ENCODE data around the gene WDR81. TPM values are rescaled to one million over a fixed set of nuclear protein-coding genes. Genes with fewer than 3 reads are reported as not detected.

The WDR81 gene
- total RNA-seq, 4 donors from 2014 or later: 37.1 to 83.3 (median 59.2) TPM

GRCh38 chr17:1711804-1712203, 12.7 kb upstream of the WDR81 start:
- Histone ChIP-seq H3K27ac (peak overlapping the region in 3 of 4 donors; percentile 23 to 92 (median 92)), H3K4me1 (peaks cover 0 to 37% (median 11%) of the 10 kb centered on the region in 4 donors), H3K36me3 (peaks cover 0 to 35% (median 0%) of the 10 kb centered on the region in 3 donors), H3K9me3 (no peaks in the 10 kb centered on the region), H3K4me3 (no peak overlapping the region), H3K27me3 (no peaks in the 10 kb centered on the region)
- TF ChIP-seq POLR2A (IDR thresholded peaks at IDR 0.05) (no peak), CTCF (IDR thresholded peaks at IDR 0.05) (no peak)
- no peak for DNase-seq

GRCh38 chr17:1712271-1712670, 12.2 kb upstream of the WDR81 start:
- no peak for DNase-seq
- Histone ChIP-seq H3K4me3 (no peak overlapping the region), H3K4me1 (peaks cover 0 to 37% (median 11%) of the 10 kb centered on the region in 4 donors)

GRCh38 chr17:1713160-1713877, 11.2 kb upstream of the WDR81 start:
- Histone ChIP-seq H3K4me1 (peaks cover 0 to 45% (median 16%) of the 10 kb centered on the region in 4 donors), H3K4me3 (peak overlapping the region in 2 of 4 donors; percentile 75 to 93), H3K27me3 (no peaks in the 10 kb centered on the region), H3K36me3 (peaks cover 0 to 24% (median 0%) of the 10 kb centered on the region in 3 donors), H3K9me3 (no peaks in the 10 kb centered on the region), H3K27ac (peak overlapping the region; percentile 95 to 99 (median 97))
- DNase-seq: peak in 1 of 3 donors; percentile 27
- TF ChIP-seq CTCF (IDR thresholded peaks at IDR 0.05) (no peak), POLR2A (IDR thresholded peaks at IDR 0.05) (no peak)

More at GRCh38 chr17:1712271-1712670, 12.2 kb upstream of the WDR81 start:
- TF ChIP-seq CTCF (IDR thresholded peaks at IDR 0.05): no peak
- no peak for TF ChIP-seq POLR2A (IDR thresholded peaks at IDR 0.05)
- H3K9me3 ChIP-seq: no peaks in the 10 kb centered on the region
- peaks cover 0 to 33% (median 0%) of the 10 kb centered on the region in 3 donors for H3K36me3 ChIP-seq
- H3K27ac ChIP-seq: peak overlapping the region in 2 of 4 donors; percentile 8 to 97
- H3K27me3 ChIP-seq: no peaks in the 10 kb centered on the region

GRCh38 chr17:1713878-1714426, 10.6 kb upstream of the WDR81 start:
- TF ChIP-seq CTCF (IDR thresholded peaks at IDR 0.05) (peak in 4 of 6 experiments; percentile 14 to 68 (median 65)), POLR2A (IDR thresholded peaks at IDR 0.05) (peak; percentile 31 to 60)
- Histone ChIP-seq H3K27me3 (no peaks in the 10 kb centered on the region), H3K4me3 (peak overlapping the region; percentile 70 to 93 (median 83)), H3K4me1 (peaks cover 0 to 42% (median 16%) of the 10 kb centered on the region in 4 donors), H3K27ac (peak overlapping the region; percentile 95 to 99 (median 97)), H3K9me3 (no peaks in the 10 kb centered on the region), H3K36me3 (peaks cover 0 to 24% (median 0%) of the 10 kb centered on the region in 3 donors)
- peak in 1 of 3 donors; percentile 77 for DNase-seq

GRCh38 chr17:1714427-1714979, 10.0 kb upstream of the WDR81 start:
- peaks cover 0 to 24% (median 0%) of the 10 kb centered on the region in 3 donors for H3K36me3 ChIP-seq
- TF ChIP-seq POLR2A (IDR thresholded peaks at IDR 0.05): peak; percentile 33 to 57
- TF ChIP-seq CTCF (IDR thresholded peaks at IDR 0.05): no peak
- DNase-seq: peak; percentile 71 to 99 (median 97)
- no peaks in the 10 kb centered on the region for H3K9me3 ChIP-seq
- peaks cover 0 to 41% (median 15%) of the 10 kb centered on the region in 4 donors for H3K4me1 ChIP-seq
- no peaks in the 10 kb centered on the region for H3K27me3 ChIP-seq
- H3K4me3 ChIP-seq: peak overlapping the region; percentile 70 to 93 (median 83)
- H3K27ac ChIP-seq: peak overlapping the region; percentile 95 to 99 (median 97)

All from Peyer's patch (tissue), 4 donors.